ENCODE results near the gene NSD2. TPM values are rescaled to one million over a fixed set of nuclear protein-coding genes. Genes with fewer than 3 reads are reported as not detected.

Gene NSD2
- total and polyA plus RNA-seq, 9 of the 15 experiments (the other 6 are each of a cell fraction or from before 2014, with no cell fraction given): 6.4 to 126 (median 58.8) TPM

GRCh38 chr4:1870578-1871443 lies at the start of gene NSD2 (continued):
- TF ChIP-seq ZNF408 (CRISPR knock-in tag; IDR thresholded peaks at IDR 0.05; ENCODE audit: low read depth) (no peak), SMARCE1 (IDR thresholded peaks at IDR 0.05) (no peak), STAT6 (CRISPR knock-in tag; IDR thresholded peaks at IDR 0.05) (no peak), WHSC1 (IDR thresholded peaks at IDR 0.05; ENCODE audit: low read length) (no peak), POLR2A (conservative IDR thresholded peaks at IDR 0.05) (peak; percentile 85), MXD1 (CRISPR knock-in tag; IDR thresholded peaks at IDR 0.05; ENCODE audit: borderline replicate concordance, poor library complexity, severe bottlenecking) (peak; percentile 40), HNRNPK (IDR thresholded peaks at IDR 0.05; ENCODE audit: low read depth, low read length, poor library complexity, severe bottlenecking) (peak; percentile 35), TAF7 (tag; IDR thresholded peaks at IDR 0.05) (no peak), ZNF41 (CRISPR knock-in tag; conservative IDR thresholded peaks at IDR 0.05) (peak; percentile 32; the same call in 1 of the 2 replicates), CBX5 (IDR thresholded peaks at IDR 0.05; ENCODE audit: borderline replicate concordance, low read depth) (no peak; the same call in 1 of the 2 replicates), ZC3H8 (IDR thresholded peaks at IDR 0.05) (no peak), CREB3 (tag; conservative IDR thresholded peaks at IDR 0.05; ENCODE audit: low read depth) (no peak; the same call in 1 of the 2 replicates), ZNF512 (tag; IDR thresholded peaks at IDR 0.05) (no peak), BCLAF1 (IDR thresholded peaks at IDR 0.05; ENCODE audit: borderline replicate concordance in 1 of 2, control insufficient read depth in 1 of 2, low read depth in 2 of 2, low read length in 1 of 2) (no peak), NRF1 (conservative IDR thresholded peaks at IDR 0.05 in 1 of 2, IDR thresholded peaks at IDR 0.05 in 1 of 2) (peak; percentile 13 to 76; a peak in 3 of 4 replicates), GABPA (tag; conservative IDR thresholded peaks at IDR 0.05; ENCODE audit: low read depth) (peak; percentile 65), NFATC3 (IDR thresholded peaks at IDR 0.05) (no peak), FUS (optimal IDR thresholded peaks at IDR 0.05; ENCODE audit: low read depth, low read length) (no peak), LARP7 (IDR thresholded peaks at IDR 0.05) (no peak)

All from K562 (cell line).